ENCODE results near the gene CRYGB.

GRCh38 chr2:208097313-208097712 is 48.6 kb downstream of the CRYGB start:
- TF ChIP-seq CTCF (IDR thresholded peaks at IDR 0.05), result no peak
- no peak for TF ChIP-seq POLR2A (IDR thresholded peaks at IDR 0.05)

All from testis (tissue), 2 donors.